Measurements from ENCODE around the gene PROCA1.
A peak's percentile ranks its signal among the peaks of the same experiment; 100 is the strongest.

Gene PROCA1

DNA sequence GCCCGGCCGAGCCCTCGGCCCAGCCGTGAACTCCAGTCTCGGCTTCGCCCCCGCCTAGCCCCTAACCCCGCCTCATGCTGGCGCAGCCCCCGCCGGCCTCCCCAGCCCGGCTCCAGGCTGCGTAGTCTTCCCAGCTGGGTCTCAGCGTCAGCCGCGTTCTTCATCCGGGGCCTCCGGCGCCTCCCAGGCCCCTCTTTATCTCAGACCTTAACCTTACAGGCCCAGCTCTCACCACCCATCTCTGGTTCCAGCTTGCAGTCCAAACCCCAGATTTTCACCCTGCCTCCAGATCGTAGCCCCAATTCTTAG lies at the start of gene PROCA1:
TSS of gene PROCA1 (minus strand) at position 166 of the 309 bp plus-strand sequence. CDS start 228 bp downstream, outside the sequence.
- no peak for DNase-seq

- no peak for DNase-seq
These were observed 49.2 kb upstream of the PROCA1 start for GRCh38 chr17:28760601-28761562.

GRCh38 chr17:28759256-28759865 lies 47.7 kb upstream of the PROCA1 start:
- no peak for DNase-seq

DNA sequence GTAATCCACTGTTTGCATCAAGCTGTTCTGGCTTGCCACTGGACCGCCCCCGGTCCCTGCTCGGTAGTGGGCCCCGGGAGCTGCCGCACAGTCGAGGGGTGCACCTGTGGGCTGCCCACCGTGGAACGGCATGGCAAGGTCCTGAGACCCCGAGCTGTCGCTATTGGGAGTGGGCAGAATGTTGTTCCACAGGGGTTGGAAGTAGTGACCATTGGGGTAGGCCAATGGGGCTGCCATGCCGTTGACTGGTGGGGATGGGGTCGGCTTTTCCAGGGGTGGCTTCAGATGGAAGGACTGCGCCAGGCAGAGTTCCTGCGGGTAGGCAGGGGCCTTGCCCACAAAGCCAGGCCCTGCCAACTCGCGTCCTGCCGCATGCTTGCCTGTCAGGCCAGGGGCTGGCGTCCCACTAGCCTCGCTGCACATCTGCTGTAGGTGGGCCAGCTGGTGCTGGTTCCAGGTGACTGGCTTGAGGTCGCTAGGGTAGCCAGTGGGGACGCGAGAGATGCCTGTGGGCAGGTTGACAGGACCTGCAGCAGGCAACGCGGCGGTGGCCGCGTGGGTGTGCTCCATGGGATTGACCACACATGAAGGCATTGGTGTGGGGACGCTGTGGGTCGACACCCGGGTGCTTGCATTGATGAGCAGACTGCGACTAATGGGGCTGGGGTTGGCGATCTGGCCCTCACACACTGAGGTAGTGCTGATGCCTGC lies 46.9 kb upstream of the PROCA1 start:
- no peak for DNase-seq

GRCh38 chr17:28756049-28756804 lies 44.5 kb upstream of the PROCA1 start:
- no peak for DNase-seq

DNA sequence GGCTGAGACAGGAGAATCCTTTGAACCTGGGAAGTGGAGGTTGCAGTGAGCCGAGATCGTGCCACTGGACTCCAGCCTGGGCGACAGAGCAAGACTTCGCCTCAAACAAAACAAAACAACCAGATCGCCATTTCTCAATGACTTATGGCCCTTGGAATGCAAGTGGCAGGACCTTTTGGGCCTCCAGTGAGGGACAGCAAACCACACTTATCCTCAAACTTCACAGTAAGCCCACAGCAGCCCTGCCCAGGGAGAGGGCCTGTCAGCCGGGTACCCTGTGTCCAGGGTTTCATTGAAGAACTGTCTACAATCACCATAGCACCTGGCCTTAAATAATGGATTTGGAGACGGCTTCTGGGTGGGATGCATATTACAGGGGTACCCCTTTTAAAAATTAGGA lies 43.8 kb upstream of the PROCA1 start:
- DNase-seq, result no peak

DNA sequence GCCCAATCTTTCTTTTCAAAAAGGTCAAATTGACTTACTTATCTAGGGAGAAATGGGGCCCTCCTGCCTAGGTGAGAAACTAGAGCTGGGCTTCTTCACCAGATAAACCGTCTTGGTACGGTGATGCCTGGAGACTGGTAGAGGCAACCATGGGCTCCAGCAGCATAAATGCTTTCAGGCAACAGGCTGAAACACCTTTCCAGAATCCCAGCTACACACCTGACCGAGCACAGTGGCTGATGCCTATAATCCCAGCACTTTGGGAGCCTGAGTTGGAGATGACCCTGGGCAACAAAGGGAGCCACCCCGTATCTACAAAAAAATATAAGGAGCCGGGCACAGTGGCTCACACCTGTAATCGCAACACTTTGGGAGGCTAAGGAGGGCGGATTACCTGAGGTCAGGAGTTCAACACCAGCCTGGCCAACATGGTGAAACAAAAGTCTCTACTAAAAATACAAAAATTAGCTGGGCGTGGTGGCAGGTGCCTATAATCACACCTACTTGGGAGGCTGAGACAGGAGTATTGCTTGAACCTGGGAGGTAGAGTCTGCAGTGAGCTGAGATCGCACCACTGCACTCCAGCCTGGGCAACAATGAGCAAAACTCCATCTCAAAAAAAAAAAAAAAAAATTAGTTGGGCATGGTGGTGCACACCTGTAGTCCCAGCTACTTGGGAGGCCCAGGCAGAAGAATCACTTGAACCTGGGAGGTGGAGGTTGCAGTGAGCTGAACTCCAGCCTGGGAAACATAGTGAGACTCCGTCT lies 40.1 kb upstream of the PROCA1 start:
- no peak for DNase-seq

GRCh38 chr17:28750178-28751047 lies 38.7 kb upstream of the PROCA1 start:
- peak; percentile 73 for DNase-seq

- no peak for DNase-seq
These were observed 38.0 kb upstream of the PROCA1 start for GRCh38 chr17:28749516-28750177.

- DNase-seq, result no peak
These were observed 37.3 kb upstream of the PROCA1 start for GRCh38 chr17:28748852-28749515.

DNA sequence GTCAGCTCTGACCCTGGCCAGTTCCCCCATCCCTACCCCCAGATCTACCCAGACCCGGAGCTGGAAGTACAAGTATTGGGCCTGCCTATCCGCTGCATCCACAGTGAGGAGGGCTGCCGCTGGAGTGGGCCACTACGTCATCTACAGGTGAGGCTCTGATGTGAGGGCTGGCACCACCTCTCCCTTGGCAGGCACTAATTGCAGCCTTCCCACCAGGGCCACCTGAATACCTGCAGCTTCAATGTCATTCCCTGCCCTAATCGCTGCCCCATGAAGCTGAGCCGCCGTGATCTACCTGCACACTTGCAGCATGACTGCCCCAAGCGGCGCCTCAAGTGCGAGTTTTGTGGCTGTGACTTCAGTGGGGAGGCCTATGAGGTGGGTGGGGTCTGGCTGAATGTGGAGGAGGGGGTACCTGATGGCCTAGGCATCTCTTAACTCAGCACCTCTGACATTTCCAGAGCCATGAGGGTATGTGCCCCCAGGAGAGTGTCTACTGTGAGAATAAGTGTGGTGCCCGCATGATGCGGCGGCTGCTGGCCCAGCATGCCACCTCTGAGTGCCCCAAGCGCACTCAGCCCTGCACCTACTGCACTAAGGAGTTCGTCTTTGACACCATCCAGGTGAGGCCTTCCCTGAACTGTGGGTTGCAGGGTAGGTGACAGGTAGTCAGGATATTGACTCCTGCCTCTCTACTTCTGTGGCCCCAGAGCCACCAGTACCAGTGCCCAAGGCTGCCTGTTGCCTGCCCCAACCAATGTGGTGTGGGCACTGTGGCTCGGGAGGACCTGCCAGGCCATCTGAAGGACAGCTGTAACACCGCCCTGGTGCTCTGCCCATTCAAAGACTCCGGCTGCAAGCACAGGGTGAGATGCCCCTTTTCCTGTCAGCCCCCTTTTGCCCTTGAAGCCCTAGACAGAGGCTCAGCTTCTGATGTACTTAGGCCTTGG lies 36.4 kb upstream of the PROCA1 start:
- no peak for DNase-seq

DNA sequence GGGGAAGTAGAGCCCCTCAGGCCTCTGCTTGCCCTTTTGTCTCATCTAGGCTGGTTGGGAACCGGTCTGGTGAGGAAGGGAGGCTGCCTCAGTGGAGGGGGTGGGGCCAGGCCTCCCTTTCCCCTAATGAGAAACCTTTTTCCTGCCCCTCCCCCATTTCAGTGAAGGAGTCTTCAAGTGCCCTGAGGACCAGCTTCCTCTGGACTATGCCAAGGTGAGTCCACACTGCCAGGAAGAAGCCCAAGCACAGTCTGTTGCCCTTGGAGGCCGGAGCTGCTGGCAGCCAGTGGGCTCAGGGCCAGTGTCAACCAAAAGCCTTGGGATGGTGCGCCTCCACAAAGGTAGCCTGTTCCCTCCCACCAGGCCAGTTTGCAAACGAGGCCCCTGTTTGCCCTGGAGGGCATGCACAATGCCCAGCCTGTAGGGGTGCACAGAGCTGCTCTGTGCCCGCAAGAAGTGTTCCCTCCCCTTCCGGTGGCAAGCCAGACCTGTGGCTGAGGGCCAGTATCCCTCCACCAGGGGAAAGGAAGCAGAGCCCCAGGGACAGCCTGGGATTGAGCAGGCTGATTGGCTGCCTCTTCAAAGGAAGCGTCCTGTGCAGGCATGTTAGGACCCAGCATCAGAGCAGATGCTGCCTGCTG lies 35.5 kb upstream of the PROCA1 start:
- DNase-seq, result no peak

- DNase-seq, result no peak
These were observed 34.9 kb upstream of the PROCA1 start for GRCh38 chr17:28746611-28747050.

- no peak for DNase-seq
These were observed 34.2 kb upstream of the PROCA1 start for GRCh38 chr17:28745786-28746411.

DNA sequence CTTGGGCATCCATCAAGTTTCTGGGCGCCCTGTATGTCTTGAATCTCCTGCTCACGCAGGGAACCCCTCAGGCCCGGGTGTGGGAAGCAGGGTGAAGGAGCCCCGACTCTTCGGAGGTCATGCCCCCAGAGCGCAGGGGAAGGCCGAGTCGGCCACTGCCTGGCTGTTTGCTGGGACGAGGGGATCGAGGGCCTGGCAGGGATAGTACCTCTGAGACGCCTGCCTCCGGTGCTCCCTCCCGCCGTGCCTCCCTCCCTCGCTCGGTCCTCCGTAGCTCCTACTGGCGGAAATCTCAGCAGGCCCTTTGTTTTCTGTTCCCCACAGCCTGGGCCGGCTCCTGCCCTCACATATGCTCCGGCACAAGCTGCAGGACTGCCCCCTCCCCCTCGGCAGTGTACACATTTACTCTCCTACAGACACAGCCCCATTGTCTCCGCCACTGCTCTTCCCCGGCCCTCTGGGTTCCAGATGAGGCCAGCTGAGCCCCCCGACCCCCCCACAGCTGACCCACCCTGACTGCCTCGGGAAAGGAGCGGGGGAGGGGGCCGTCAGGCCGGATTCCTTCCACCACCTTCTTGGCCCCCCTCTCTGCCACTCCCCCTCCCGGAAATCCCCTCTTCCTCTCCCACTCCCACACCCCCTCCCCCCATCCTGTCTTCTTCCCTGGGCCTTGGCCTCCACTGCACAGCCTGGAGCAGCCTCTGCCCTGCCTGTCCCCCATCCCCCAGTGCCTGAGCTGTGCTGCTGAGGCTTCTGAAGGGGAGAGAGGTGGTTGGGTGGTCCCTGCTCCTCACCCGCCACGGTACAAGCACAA lies 33.5 kb upstream of the PROCA1 start:
- DNase-seq, result no peak

GRCh38 chr17:28744104-28744971 lies 32.6 kb upstream of the PROCA1 start:
- no peak for DNase-seq
